ENCODE data around the gene IRGC. TPM values are rescaled to one million over a fixed set of nuclear protein-coding genes. Genes with fewer than 3 reads are reported as not detected.
A peak's percentile ranks its signal among the peaks of the same experiment; 100 is the strongest.

IRGC gene
- total RNA-seq, 2 donors from 2014 or later, result not detected

DNA sequence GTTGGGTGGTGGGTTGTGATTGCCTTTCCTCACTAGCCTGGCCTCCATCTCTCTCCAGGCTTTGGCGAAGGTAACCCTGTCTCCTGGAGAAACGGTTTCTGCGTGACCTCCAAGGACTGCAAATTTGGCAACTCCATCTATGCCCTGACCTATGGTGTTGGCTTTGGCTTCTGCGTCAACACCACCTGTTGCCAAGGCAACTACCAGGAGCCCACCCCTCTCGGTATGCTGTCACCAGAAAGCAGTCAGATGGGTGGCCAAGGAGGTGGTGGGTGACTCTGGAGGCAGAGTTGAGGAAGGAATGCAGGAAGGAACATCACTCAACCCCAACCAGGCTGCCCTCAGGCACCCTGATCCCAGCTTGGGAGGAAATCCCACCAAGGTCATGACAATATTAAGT is 18.6 kb upstream of the IRGC start:
- Mint-ChIP-seq H3K4me3 (no peak overlapping the region), H3K9me3 (peaks cover 3 to 7% of the 10 kb centered on the region in 2 donors), H3K36me3 (ENCODE audit: insufficient read depth in 2 of 2) (peaks cover under 1 to 4% of the 10 kb centered on the region in 2 donors), H3K4me1 (ENCODE audit: low read depth) (peaks cover 28% of the 10 kb centered on the region), H3K27ac (no peak overlapping the region), H3K27me3 (ENCODE audit: low read depth) (peaks cover 35% of the 10 kb centered on the region)
- no peak for ATAC-seq (replicated peaks in 1 of 2)
- DNase-seq, result no peak

GRCh38 chr19:43699506-43700394 is 16.1 kb upstream of the IRGC start:
- DNase-seq (no peak), ATAC-seq (replicated peaks in 1 of 2) (no peak)
- Mint-ChIP-seq H3K27ac (no peak overlapping the region), H3K9me3 (peaks cover 0 to 4% of the 10 kb centered on the region in 2 donors), H3K4me3 (peak overlapping the region; percentile 82 to 98), H3K27me3 (ENCODE audit: low read depth) (peaks cover 35% of the 10 kb centered on the region), H3K4me1 (ENCODE audit: low read depth) (peaks cover 30% of the 10 kb centered on the region), H3K36me3 (ENCODE audit: insufficient read depth in 2 of 2) (peaks cover 0 to 2% of the 10 kb centered on the region in 2 donors)

GRCh38 chr19:43700395-43701000 is 15.4 kb upstream of the IRGC start:
- Mint-ChIP-seq H3K4me3 (peak overlapping the region; percentile 82 to 98), H3K4me1 (ENCODE audit: low read depth) (peaks cover 30% of the 10 kb centered on the region), H3K9me3 (peaks cover 0 to 4% of the 10 kb centered on the region in 2 donors), H3K27ac (peak overlapping the region; percentile 99), H3K36me3 (ENCODE audit: insufficient read depth in 2 of 2) (peaks cover 0 to 2% of the 10 kb centered on the region in 2 donors), H3K27me3 (ENCODE audit: low read depth) (peaks cover 35% of the 10 kb centered on the region)
- DNase-seq (peak; percentile 12 to 18), ATAC-seq (replicated peaks in 1 of 2) (peak; percentile 29 to 43)

- no peak for DNase-seq
- H3K36me3 Mint-ChIP-seq (ENCODE audit: insufficient read depth in 2 of 2), result peaks cover 2 to 4% of the 10 kb centered on the region in 2 donors
- no peak overlapping the region for H3K4me3 Mint-ChIP-seq
- ATAC-seq (replicated peaks in 1 of 2), result no peak
- H3K9me3 Mint-ChIP-seq, result peaks cover under 1 to 7% of the 10 kb centered on the region in 2 donors
- no peak overlapping the region for H3K27ac Mint-ChIP-seq
- H3K4me1 Mint-ChIP-seq (ENCODE audit: low read depth), result peaks cover 30% of the 10 kb centered on the region
- peaks cover 10% of the 10 kb centered on the region for H3K27me3 Mint-ChIP-seq (ENCODE audit: low read depth)
These were observed 11.7 kb upstream of the IRGC start for GRCh38 chr19:43704002-43704705.

- Mint-ChIP-seq H3K9me3 (peaks cover 2 to 8% of the 10 kb centered on the region in 2 donors), H3K36me3 (ENCODE audit: insufficient read depth in 2 of 2) (peaks cover 4 to 5% of the 10 kb centered on the region in 2 donors), H3K4me1 (ENCODE audit: low read depth) (peaks cover 18% of the 10 kb centered on the region), H3K27ac (no peak overlapping the region), H3K4me3 (no peak overlapping the region), H3K27me3 (ENCODE audit: low read depth) (no peaks in the 10 kb centered on the region)
- ATAC-seq (replicated peaks in 1 of 2) (no peak), DNase-seq (no peak)
These were observed 10.1 kb upstream of the IRGC start for GRCh38 chr19:43705729-43706128.

DNA sequence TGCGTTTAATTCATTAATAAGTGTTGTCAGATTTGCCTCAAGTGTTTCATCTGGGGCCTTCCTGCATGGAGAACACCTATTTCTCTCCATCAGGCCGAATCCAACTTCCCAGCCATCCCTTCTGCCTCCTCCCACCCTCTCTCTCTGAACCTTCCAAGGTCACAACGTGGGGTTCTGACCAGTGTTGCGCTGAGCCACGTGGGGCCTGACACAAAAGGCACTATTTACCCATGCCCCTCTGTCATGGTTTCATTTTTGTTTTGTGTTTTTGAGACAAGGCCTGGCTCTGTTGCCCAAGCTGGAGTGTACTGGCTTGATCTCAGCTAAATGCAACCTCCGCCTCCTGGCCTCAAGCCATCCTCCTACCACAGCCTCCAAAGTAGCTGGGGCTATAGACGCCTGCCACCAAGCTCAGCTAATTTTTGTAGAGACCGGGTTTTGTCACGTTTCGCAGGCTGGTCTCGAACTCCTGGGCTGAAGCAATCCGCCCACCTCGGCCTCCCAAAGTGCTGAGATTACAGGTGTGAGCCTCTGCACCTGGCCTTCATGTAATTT is 8.6 kb upstream of the IRGC start:
- no peak for ATAC-seq (replicated peaks in 1 of 2)
- H3K27ac Mint-ChIP-seq, result no peak overlapping the region
- H3K4me1 Mint-ChIP-seq (ENCODE audit: low read depth), result peaks cover 7% of the 10 kb centered on the region
- DNase-seq, result no peak
- H3K9me3 Mint-ChIP-seq, result peaks cover 2 to 4% of the 10 kb centered on the region in 2 donors
- H3K36me3 Mint-ChIP-seq (ENCODE audit: insufficient read depth in 2 of 2), result peaks cover 2 to 5% of the 10 kb centered on the region in 2 donors
- no peak overlapping the region for H3K4me3 Mint-ChIP-seq
- peaks cover 11% of the 10 kb centered on the region for H3K27me3 Mint-ChIP-seq (ENCODE audit: low read depth)

- DNase-seq, result no peak
- Mint-ChIP-seq H3K27me3 (ENCODE audit: low read depth) (peaks cover 16% of the 10 kb centered on the region), H3K9me3 (peaks cover 2 to 4% of the 10 kb centered on the region in 2 donors), H3K4me3 (no peak overlapping the region), H3K4me1 (ENCODE audit: low read depth) (peaks cover 7% of the 10 kb centered on the region), H3K27ac (no peak overlapping the region), H3K36me3 (ENCODE audit: insufficient read depth in 2 of 2) (peaks cover 2 to 5% of the 10 kb centered on the region in 2 donors)
- no peak for ATAC-seq (replicated peaks in 1 of 2)
These were observed 7.2 kb upstream of the IRGC start for GRCh38 chr19:43708716-43709115.

GRCh38 chr19:43711751-43712355 is 4.0 kb upstream of the IRGC start:
- Mint-ChIP-seq H3K4me3 (no peak overlapping the region), H3K4me1 (ENCODE audit: low read depth) (peaks cover 7% of the 10 kb centered on the region), H3K36me3 (ENCODE audit: insufficient read depth in 2 of 2) (peaks cover 2 to 5% of the 10 kb centered on the region in 2 donors), H3K9me3 (peaks cover 2 to 4% of the 10 kb centered on the region in 2 donors), H3K27me3 (ENCODE audit: low read depth) (peaks cover 16% of the 10 kb centered on the region), H3K27ac (no peak overlapping the region)
- ATAC-seq (replicated peaks in 1 of 2), result peak in 1 of 2 donors; percentile 51
- DNase-seq, result no peak

DNA sequence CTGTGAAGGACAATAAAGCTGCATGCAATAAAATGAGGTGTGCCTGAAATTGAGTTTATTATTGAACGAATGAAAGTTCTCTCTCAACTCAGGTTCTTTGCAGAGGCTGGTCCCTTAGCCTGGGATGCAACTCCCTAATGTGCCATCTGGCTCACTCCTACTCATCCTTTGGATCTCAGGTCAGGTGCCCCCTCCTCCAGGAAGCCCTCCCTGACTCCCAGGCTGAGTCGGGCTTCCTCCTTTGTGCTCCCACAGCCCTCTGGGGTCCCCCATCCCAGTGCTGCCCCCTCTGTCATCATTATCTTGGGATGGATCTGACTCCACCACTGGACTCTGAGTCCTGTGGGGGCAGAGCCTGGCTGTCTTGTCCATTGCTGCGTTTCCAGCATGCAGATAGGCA is 2.7 kb upstream of the IRGC start:
- Mint-ChIP-seq H3K27me3 (ENCODE audit: low read depth) (peaks cover 16% of the 10 kb centered on the region), H3K9me3 (peaks cover 2 to 4% of the 10 kb centered on the region in 2 donors), H3K4me3 (no peak overlapping the region)

GRCh38 chr19:43718627-43719377 is 2.9 kb downstream of the IRGC start:
- no peaks in the 10 kb centered on the region for H3K27me3 Mint-ChIP-seq (ENCODE audit: low read depth)
- no peak for DNase-seq

More for the DNA sequence above, 2.7 kb upstream of the IRGC start:
- DNase-seq (no peak), ATAC-seq (replicated peaks in 1 of 2) (no peak)
- H3K27ac Mint-ChIP-seq, result no peak overlapping the region
- H3K36me3 Mint-ChIP-seq (ENCODE audit: insufficient read depth in 2 of 2), result peaks cover 2 to 5% of the 10 kb centered on the region in 2 donors
- H3K4me1 Mint-ChIP-seq (ENCODE audit: low read depth), result peaks cover 7% of the 10 kb centered on the region

DNA sequence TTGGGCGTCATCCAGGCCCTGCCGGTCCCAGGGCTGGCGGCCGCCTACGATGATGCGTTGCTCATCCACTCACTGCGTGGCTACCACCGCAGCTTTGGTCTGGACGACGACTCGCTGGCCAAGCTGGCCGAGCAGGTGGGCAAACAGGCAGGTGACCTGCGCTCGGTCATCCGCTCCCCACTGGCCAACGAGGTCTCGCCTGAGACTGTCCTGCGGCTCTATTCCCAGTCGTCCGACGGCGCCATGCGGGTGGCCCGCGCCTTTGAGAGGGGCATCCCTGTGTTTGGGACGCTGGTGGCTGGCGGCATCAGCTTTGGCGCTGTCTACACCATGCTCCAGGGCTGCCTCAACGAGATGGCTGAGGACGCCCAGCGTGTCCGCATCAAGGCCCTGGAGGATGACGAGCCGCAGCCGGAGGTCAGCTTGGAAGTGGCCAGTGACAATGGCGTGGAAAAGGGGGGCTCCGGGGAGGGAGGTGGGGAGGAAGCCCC is 3.5 kb downstream of the IRGC start:
- Mint-ChIP-seq H3K4me3 (no peak overlapping the region), H3K27me3 (ENCODE audit: low read depth) (no peaks in the 10 kb centered on the region), H3K36me3 (ENCODE audit: insufficient read depth in 2 of 2) (no peaks in the 10 kb centered on the region), H3K4me1 (ENCODE audit: low read depth) (peaks cover 9% of the 10 kb centered on the region), H3K27ac (no peak overlapping the region), H3K9me3 (no peaks in the 10 kb centered on the region)
- DNase-seq (no peak), ATAC-seq (replicated peaks in 1 of 2) (no peak)

More at GRCh38 chr19:43718627-43719377, 2.9 kb downstream of the IRGC start:
- Mint-ChIP-seq H3K4me3 (no peak overlapping the region), H3K4me1 (ENCODE audit: low read depth) (peaks cover 9% of the 10 kb centered on the region), H3K9me3 (no peaks in the 10 kb centered on the region), H3K36me3 (ENCODE audit: insufficient read depth in 2 of 2) (no peaks in the 10 kb centered on the region), H3K27ac (no peak overlapping the region)
- no peak for ATAC-seq (replicated peaks in 1 of 2)

DNA sequence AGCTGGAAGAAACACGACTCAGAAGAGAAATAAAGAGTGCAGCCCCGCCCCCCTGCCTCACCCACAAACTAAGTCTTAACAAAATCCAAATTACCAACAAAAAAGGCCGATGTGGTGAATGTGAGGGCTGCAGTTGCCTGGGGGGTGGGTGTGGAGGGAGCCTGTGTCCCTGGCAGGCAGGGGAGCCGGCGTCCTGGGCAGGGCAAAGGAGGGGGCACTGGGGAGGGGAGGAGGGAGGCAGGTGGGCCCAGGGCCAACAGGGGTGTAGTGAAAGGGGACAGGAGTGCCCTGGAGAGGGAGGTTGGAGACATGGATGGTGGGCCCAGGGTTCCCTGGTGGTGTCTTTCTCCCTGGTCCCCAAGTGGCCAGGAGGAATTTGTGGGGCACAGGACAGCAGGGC is 4.0 kb downstream of the IRGC start:
- Mint-ChIP-seq H3K36me3 (ENCODE audit: insufficient read depth in 2 of 2) (no peaks in the 10 kb centered on the region), H3K27me3 (ENCODE audit: low read depth) (no peaks in the 10 kb centered on the region), H3K27ac (no peak overlapping the region), H3K9me3 (no peaks in the 10 kb centered on the region), H3K4me1 (ENCODE audit: low read depth) (peaks cover 9% of the 10 kb centered on the region), H3K4me3 (no peak overlapping the region)
- ATAC-seq (replicated peaks in 1 of 2) (no peak), DNase-seq (no peak)
